HG02973 (cell line): ENCODE measurements around the gene MGAT5.

Experiments used
- ATAC-seq: cut with Tn5 transposase; IDR thresholded peaks from one replicate; pipeline ENCODE4 v1.9.1; 2021; ENCODE audit warnings: moderate library complexity; ENCODE audit not compliant: unreplicated experiment

Gene MGAT5

GRCh38 chr2:134443814-134444480 is 190.1 kb downstream of the MGAT5 start:
- no peak for ATAC-seq

- no peak for ATAC-seq
Measured at GRCh38 chr2:134445116-134445515, 191.2 kb downstream of the MGAT5 start.

GRCh38 chr2:134445985-134446382 is 192.1 kb downstream of the MGAT5 start:
- ATAC-seq, result no peak

GRCh38 chr2:134446383-134447017 is 192.6 kb downstream of the MGAT5 start:
- no peak for ATAC-seq

- ATAC-seq, result no peak
Measured at GRCh38 chr2:134447669-134448068, 193.8 kb downstream of the MGAT5 start.

- ATAC-seq, result no peak
Measured at GRCh38 chr2:134448650-134449049, 194.8 kb downstream of the MGAT5 start.

- no peak for ATAC-seq
Measured at GRCh38 chr2:134449157-134449556, 195.3 kb downstream of the MGAT5 start.

- ATAC-seq, result no peak
Measured at GRCh38 chr2:134449751-134450513, 196.1 kb downstream of the MGAT5 start.

GRCh38 chr2:134451347-134451630 is 197.4 kb downstream of the MGAT5 start:
- ATAC-seq, result no peak

GRCh38 chr2:134452042-134452733 is 198.3 kb downstream of the MGAT5 start:
- no peak for ATAC-seq

- ATAC-seq, result no peak
Measured at GRCh38 chr2:134453476-134453875, 199.6 kb downstream of the MGAT5 start.

- ATAC-seq, result no peak
Measured at GRCh38 chr2:134453973-134454372, 200.1 kb downstream of the MGAT5 start.

GRCh38 chr2:134454426-134454825 is 200.6 kb downstream of the MGAT5 start:
- ATAC-seq, result no peak

GRCh38 chr2:134454931-134455330 is 201.1 kb downstream of the MGAT5 start:
- ATAC-seq, result no peak

- ATAC-seq, result no peak
Measured at GRCh38 chr2:134455426-134455825, 201.6 kb downstream of the MGAT5 start.

GRCh38 chr2:134457353-134457752 is 203.5 kb downstream of the MGAT5 start:
- ATAC-seq, result no peak

GRCh38 chr2:134457765-134458472 is 204.0 kb downstream of the MGAT5 start:
- no peak for ATAC-seq

- ATAC-seq, result no peak
Measured at GRCh38 chr2:134458473-134458853, 204.6 kb downstream of the MGAT5 start.

GRCh38 chr2:134458950-134459349 is 205.1 kb downstream of the MGAT5 start:
- no peak for ATAC-seq

GRCh38 chr2:134459706-134460406 is 206.0 kb downstream of the MGAT5 start:
- no peak for ATAC-seq
